Activated CD4-positive, alpha-beta T cell treated with anti-CD3 and anti-CD28 coated beads for 24 hours (primary cell): Measurements from ENCODE around the gene CCDC24.

Source experiments
- DNase-seq, 2 donors: peaks; one replicate each; pipeline ENCODE4 v3.0.0-alpha.2; 2020; ENCODE audit warnings: low read depth in 2 of 2

CCDC24 gene

GRCh38 chr1:44024031-44024902 lies 32.9 kb downstream of the CCDC24 start:
- DNase-seq: no peak

- DNase-seq: no peak
Observed at GRCh38 chr1:44024903-44025525, 33.6 kb downstream of the CCDC24 start.

GRCh38 chr1:44025816-44026215 lies 34.4 kb downstream of the CCDC24 start:
- DNase-seq: no peak

GRCh38 chr1:44027320-44027719 lies 35.9 kb downstream of the CCDC24 start:
- no peak for DNase-seq

GRCh38 chr1:44029260-44029910 lies 38.0 kb downstream of the CCDC24 start:
- peak in 1 of 2 donors; percentile 12 for DNase-seq

- DNase-seq: peak; percentile 80 to 82
Observed at GRCh38 chr1:44029911-44030604, 38.7 kb downstream of the CCDC24 start.

- DNase-seq: peak; percentile 16 to 23
Observed at GRCh38 chr1:44030605-44031251, 39.3 kb downstream of the CCDC24 start.

- DNase-seq: peak; percentile 37 to 38
Observed at GRCh38 chr1:44031252-44032169, 40.1 kb downstream of the CCDC24 start, which contains the start of gene SLC6A9. Gene SLC6A9 (minus strand): TSS chr1:44031462. CDS start chr1:44024277, 7,185 bp downstream.

- DNase-seq: no peak
Observed at GRCh38 chr1:44032170-44032790, 40.9 kb downstream of the CCDC24 start.

- no peak for DNase-seq
Observed at GRCh38 chr1:44033041-44033575, 41.7 kb downstream of the CCDC24 start.

GRCh38 chr1:44033756-44034155 lies 42.4 kb downstream of the CCDC24 start:
- no peak for DNase-seq

GRCh38 chr1:44034423-44034822 lies 43.0 kb downstream of the CCDC24 start:
- DNase-seq: no peak

- DNase-seq: no peak
Observed at GRCh38 chr1:44034976-44035716, 43.7 kb downstream of the CCDC24 start.

GRCh38 chr1:44035726-44036408 lies 44.5 kb downstream of the CCDC24 start:
- DNase-seq: no peak

GRCh38 chr1:44036409-44037139 lies 45.2 kb downstream of the CCDC24 start:
- peak; percentile 51 to 59 for DNase-seq

GRCh38 chr1:44037154-44037553 lies 45.8 kb downstream of the CCDC24 start:
- DNase-seq: no peak

GRCh38 chr1:44038876-44039657 lies 47.7 kb downstream of the CCDC24 start:
- DNase-seq: no peak
